ENCODE data around the gene ARID1B.

Gene ARID1B

DNA sequence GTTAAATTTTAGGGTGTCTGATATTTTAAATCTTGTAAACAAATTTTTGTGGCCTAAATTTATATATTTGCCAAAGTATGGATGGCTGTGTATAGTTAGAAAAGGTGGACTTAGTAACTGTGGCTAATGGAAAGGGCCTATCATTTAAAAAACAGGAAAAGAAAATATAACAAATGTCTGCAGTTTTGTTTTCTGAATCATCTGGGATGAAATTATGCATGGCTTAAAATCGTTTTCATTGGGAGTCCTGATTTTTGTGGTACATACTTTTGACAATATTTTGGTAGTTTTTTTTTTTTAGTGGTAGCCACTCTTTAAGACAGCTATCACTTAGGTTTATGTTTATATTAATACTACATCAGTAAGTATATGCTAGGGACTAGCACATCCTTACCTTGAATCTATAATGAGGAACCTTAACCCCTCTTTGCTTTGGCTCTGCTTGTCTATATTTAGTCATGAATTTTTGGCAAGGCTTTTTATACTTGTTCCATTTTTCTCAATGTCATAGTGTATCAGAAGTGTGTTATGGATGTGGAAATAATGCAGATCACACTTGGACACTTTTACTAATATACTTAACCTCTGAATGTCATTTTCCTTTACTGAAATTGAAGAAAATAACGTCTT, 5.6 kb downstream of the ARID1B start:
- in situ Hi-C loops (cut with MboI; ENCODE audit: low sequenced_read_pairs, unreplicated experiment) = loop anchor here (10.0 kb wide), 1 partner anchor 242 kb away; no protein-coding TSS in a partner anchor
- TF ChIP-seq, protein P1, sequence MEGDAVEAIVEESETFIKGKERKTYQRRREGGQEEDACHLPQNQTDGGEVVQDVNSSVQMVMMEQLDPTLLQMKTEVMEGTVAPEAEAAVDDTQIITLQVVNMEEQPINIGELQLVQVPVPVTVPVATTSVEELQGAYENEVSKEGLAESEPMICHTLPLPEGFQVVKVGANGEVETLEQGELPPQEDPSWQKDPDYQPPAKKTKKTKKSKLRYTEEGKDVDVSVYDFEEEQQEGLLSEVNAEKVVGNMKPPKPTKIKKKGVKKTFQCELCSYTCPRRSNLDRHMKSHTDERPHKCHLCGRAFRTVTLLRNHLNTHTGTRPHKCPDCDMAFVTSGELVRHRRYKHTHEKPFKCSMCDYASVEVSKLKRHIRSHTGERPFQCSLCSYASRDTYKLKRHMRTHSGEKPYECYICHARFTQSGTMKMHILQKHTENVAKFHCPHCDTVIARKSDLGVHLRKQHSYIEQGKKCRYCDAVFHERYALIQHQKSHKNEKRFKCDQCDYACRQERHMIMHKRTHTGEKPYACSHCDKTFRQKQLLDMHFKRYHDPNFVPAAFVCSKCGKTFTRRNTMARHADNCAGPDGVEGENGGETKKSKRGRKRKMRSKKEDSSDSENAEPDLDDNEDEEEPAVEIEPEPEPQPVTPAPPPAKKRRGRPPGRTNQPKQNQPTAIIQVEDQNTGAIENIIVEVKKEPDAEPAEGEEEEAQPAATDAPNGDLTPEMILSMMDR (IDR thresholded peaks at IDR 0.05; ENCODE audit: borderline replicate concordance, control extremely low read depth, extremely low read depth, insufficient read depth, missing control alignments) = no peak
- DNase-seq (ENCODE audit: low spot score) = no peak

DNA sequence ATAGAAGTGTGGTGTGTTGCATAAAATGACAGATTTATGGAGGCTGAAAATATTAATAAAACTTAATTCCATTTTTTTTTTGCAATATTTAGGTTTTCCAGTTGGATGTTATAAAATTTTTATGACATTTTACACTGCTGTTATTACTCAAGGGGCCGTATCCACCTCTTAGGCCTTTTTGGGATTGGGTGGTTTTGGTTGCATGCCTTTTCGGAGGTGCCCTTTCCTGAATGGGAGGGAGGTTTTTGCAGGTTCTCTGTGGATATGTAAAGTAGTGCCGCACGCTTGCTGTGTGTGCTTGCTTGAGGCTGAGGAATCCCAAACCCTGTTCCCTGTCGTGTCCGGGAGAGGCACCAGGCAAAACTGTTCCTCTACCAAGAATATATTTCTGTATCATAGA, 6.8 kb downstream of the ARID1B start:
- no peak for DNase-seq (ENCODE audit: low spot score)
- TF ChIP-seq, protein P1 (IDR thresholded peaks at IDR 0.05; ENCODE audit: borderline replicate concordance, control extremely low read depth, extremely low read depth, insufficient read depth, missing control alignments) = no peak
- in situ Hi-C loops (cut with MboI; ENCODE audit: low sequenced_read_pairs, unreplicated experiment) = loop anchor here (10.0 kb wide), 1 partner anchor 241 kb away; no protein-coding TSS in a partner anchor

DNA sequence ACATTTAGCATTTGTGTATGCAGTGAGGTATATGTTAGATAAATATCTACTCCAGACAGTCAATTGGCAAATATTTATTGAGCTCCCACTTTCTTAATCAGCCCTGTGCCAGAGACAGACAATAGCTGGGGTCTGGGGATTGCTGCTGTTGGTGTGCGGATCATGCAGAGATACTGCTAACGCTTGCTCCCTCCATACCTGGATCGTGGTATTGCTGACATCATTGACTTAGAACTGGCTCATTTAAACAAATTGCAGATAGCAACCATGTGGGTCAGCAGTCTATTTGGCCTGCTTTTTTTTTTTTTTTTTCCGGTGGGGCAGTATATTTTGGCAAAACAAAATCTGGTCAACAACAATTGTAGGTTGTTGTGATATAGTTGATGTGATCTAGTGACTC, 9.5 kb downstream of the ARID1B start:
- TF ChIP-seq, protein P1 (IDR thresholded peaks at IDR 0.05; ENCODE audit: borderline replicate concordance, control extremely low read depth, extremely low read depth, insufficient read depth, missing control alignments) = no peak
- DNase-seq (ENCODE audit: low spot score) = no peak
- in situ Hi-C loops (cut with MboI; ENCODE audit: low sequenced_read_pairs, unreplicated experiment) = loop anchor here (10.0 kb wide), 1 partner anchor 238 kb away; no protein-coding TSS in a partner anchor

DNA sequence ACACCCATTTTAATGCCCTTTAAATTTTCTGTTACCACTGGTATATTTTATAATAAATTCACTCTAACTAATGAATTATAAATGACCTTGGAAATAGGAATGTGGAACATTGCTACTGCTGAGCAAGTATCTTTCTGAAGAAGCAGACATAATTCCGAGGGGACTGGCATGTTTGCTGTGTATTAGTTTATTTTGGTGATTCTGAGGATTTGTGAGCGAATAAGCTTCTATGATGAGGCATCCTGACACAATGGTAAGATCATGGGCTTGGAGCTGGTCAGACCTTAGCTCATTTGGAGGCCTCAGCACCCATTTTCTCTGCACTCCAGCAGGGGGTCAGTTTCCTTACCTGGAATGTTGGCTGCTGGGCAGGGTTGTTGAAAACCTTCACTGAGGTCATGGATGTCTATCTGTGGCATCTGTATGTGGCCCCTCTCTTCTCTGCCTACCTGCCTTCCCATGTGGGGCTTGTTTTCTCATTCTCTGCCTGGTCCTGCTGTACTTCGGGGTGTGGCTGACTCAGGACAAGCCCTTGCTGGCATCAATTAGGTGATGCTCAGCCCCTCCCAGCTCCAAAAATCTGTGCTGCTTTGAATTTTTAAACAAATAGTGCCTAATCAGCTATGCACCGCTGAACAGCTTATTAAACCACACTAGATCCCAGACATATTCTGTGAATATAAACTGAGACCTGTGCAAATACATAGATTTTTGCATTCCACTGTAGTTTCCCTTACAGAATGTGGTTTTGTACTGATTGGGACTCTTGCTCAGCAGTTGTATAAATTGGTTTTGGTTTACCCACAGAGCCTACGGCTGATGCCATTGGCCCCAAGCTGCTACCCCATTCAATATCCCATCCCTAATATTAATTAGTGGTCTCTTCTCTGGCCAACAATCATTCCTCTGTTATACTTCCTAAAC, 10.7 kb downstream of the ARID1B start:
- TF ChIP-seq, protein P1 (IDR thresholded peaks at IDR 0.05; ENCODE audit: borderline replicate concordance, control extremely low read depth, extremely low read depth, insufficient read depth, missing control alignments) = no peak
- no peak for DNase-seq (ENCODE audit: low spot score)
- in situ Hi-C loops (cut with MboI; ENCODE audit: low sequenced_read_pairs, unreplicated experiment) = loop anchor here (10.0 kb wide), 1 partner anchor 237 kb away; no protein-coding TSS in a partner anchor

DNA sequence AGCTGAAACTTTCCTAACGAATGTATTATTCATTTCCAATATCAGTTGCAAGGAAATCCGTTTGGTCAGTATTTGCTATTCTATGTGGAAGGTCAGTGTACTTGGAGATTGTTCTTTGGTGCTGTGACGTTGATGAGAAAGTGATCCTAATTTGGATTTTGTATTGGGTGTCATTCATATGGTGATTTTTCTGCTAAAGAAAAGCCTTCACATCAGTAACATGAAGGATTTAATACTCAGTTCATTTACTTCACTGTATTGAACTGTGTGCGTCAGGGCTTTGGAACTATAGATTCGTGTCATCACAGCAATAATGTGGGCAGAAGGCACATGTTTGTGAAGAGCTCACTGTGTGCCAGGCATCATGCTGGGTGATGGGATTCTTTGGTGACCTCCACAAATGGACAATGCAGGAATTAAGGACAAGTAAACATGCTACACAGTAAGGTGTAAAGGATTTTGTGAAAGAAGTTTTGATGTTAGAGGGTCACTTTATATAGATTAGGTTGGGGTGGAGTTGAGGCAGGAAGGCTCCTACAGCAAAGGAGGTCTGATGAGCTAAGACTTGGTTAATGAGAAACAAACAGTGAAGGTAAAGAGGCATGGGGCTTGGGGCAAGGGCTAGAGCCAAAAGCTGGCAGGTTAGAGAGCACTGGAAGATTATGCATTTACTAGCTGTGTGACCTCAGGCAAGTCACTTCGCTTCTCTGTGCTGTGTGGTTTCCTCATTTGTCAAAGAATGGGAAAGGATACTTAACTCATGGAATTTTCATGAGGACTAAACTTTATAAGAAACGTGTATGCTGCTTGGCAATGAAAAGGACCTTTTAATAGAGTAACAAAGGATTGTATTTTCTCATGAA, 12.1 kb downstream of the ARID1B start:
- TF ChIP-seq, protein P1 (IDR thresholded peaks at IDR 0.05; ENCODE audit: borderline replicate concordance, control extremely low read depth, extremely low read depth, insufficient read depth, missing control alignments) = no peak
- no peak for DNase-seq (ENCODE audit: low spot score)
- in situ Hi-C loops (cut with MboI; ENCODE audit: low sequenced_read_pairs, unreplicated experiment) = loop anchor here (10.0 kb wide), 1 partner anchor 235 kb away; no protein-coding TSS in a partner anchor
